ENCODE measurements around the gene FNDC11. TPM values are rescaled to one million over a fixed set of nuclear protein-coding genes. Genes with fewer than 3 reads are reported as not detected.

Gene FNDC11
- total RNA-seq, 1 experiment from 2014 or later = not detected

DNA sequence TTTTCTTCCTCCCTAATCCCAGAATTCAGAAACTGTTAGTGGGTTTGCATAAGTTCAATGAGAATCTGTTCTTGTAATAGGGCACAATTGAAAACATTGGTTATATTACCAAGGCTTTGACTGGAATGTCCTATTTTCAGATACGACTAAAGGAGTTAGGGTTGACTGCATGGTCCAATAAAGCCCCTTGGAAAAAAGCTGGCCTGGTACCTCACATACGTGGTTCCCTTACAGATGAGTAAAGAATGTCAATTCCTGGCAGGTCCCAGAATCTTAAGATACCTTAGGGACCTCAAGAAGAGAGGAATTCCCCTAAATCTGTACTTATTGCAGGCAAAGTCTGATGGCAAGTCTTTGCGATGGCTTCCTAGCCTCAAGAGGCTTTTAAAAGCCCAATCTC lies 28.8 kb upstream of the FNDC11 start:
- no peak for DNase-seq (ENCODE audit: low spot score)

DNA sequence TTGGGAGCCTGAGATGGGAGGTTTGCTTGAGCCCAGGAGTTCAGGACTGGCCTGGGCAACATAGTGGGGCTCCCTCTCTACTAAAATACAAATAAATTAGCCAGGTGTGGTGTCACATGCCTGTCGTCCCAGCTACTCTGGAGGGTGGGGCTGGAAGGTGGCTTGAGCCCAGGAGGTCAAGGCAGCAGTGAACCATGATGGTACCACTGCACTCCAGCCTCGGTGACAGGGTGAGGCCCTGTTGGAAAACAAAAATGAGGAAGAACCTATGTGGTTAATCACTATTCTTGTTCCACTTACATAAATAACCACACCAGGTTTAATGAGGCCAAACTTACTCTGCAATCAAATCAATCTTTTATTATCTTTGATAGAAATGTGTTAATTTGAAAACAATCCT lies 28.0 kb upstream of the FNDC11 start:
- DNase-seq (ENCODE audit: low spot score) = no peak

DNA sequence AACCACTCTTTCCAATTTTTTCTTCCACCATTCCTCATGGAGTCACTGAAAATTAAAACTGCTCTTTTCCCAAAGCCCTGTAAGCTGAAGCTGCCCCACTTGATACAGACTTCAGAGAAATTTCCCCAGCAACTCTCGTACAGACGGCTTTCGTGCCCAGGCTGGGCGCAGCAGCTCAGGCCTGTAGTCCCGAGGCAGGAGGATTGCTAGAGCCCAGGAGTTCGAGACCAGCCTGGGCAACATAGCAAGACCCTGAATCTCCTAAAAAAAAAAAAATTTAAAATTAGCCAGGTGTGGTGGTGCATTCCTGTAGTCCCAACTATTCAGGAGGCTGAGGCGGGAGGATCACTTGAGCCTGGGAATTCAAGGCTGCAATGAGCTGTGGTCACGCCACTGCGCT lies 26.8 kb upstream of the FNDC11 start:
- no peak for DNase-seq (ENCODE audit: low spot score)

DNA sequence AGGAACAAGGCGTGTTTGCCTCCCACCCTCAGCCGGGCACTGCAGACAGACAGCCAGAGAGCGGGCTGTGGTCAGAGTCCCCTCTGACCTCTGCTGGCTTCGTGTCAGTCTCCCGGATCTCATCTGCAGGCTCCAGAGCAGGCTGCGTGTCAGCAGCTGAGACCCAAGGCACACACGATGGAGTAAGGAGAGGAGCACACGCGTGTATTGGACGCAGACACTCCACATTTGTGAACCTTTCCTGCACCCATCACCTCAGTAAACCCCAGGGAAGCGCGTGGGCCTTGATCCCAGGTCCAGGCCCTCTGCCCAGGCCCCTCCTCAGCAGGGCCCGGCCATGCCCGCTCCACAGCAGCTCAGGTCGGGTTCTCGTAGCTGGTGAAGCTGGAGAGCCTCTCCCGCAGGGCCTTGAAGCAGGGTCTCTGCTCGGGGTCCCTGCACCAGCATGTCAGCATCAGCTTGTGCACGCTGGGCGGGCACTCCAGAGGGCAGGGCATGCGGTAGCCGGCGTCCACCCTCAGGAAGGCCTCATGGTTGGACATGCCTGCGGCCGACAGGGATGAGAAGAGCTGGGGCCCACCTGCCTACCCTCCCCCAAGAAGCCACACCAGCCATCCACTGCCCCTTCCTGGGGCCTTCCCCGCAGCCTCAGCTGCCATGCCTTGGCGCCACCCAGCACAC lies 24.6 kb upstream of the FNDC11 start:
- DNase-seq (ENCODE audit: low spot score) = no peak

DNA sequence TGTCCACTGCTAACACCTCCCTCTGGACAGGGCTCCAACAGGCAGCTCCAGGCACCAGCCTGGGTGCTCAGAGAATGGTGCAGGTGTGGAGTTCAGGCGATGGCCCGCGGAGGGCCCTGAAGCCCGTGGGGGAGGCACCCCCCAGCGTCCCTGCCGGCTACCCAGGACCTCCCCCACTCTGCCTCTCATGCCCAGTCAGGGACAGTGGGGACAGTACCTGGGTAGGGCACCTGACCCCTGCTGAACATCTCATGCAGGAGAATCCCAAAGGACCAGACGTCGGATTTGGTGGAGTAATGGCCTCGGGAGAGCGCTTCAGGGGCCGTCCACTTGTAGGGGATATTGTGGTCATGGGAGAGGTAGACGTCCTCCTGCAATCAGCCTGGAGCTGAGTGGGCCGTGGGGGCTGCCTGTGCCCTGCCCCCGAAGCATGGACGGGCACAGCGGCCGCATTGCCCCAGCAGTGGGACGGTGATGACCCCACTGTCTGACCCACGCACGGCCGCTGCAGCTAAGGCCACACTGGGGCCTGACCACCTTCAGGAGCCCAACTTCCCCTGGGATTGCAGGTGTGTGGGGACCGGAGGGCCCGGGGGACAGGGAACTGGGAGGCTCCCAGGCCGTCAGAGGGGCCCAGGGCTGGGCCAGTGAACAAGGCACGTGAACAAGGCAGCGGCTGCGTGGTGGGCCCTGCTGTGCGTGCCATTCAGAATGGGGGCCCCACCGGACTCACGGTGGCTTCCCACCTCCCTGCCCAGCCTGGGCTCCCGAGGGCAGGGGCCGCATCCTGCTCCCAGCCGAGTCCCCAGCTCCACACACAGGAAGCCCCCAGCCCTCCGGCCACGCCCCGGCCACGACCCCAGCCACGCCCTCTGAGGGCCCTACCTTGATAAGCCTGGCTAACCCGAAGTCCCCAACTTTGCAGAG lies 23.8 kb upstream of the FNDC11 start:
- DNase-seq (ENCODE audit: low spot score) = no peak

DNA sequence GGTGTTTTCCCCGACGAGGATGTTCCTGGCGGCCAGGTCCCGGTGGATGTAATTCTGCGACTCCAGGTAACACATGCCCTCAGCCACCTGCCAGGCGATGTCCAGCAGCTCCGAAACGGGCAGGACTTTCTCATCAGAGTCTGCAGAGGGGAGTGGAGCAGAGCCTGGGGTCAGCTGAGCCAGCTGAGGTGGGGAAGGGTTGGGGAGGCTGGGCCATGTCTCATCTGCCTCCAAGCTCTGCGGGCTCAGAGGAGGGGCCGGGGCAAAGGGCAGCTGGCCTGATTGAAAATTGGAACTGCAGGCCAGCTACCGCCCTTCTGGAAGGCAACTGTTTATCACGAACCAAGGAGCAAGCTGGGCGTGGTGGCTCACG lies 23.2 kb upstream of the FNDC11 start:
- DNase-seq (ENCODE audit: low spot score) = no peak

DNA sequence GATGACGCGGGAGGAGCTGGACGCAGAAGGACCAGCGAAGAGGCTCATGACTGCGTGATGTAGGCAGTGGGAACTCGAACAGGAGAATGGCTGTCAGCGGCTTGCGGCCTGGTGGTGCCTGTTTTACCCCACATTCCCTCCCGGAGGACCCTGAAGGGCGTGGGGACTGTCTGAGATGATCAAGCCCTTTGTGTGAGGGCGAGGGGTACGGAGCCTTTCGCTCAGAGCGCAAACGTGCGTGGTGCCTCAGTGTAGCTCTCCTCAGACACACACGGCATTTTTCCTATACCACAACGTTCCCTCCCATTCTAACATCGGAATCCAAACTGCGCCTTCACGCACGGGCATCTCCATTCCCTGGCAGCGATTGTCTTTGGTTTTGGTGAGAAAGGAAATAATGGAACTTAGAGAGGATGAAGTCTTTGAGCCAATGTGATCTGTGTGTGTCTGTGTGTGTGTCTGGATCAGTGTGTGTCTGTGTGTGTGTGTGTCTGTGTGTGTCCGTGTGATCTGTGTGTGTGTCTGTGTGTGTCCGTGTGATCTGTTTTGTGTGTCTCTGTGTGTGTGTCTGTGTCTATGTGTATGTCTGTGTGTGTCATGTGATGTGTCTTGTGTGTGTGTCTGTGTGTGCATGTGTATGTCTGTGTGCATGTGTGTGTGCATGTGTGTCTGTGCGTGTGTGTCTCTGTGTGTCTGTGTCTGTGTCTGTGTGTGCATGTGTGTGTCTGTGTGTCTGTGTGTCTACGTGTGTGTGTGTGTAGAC lies 22.1 kb upstream of the FNDC11 start:
- no peak for DNase-seq (ENCODE audit: low spot score)

DNA sequence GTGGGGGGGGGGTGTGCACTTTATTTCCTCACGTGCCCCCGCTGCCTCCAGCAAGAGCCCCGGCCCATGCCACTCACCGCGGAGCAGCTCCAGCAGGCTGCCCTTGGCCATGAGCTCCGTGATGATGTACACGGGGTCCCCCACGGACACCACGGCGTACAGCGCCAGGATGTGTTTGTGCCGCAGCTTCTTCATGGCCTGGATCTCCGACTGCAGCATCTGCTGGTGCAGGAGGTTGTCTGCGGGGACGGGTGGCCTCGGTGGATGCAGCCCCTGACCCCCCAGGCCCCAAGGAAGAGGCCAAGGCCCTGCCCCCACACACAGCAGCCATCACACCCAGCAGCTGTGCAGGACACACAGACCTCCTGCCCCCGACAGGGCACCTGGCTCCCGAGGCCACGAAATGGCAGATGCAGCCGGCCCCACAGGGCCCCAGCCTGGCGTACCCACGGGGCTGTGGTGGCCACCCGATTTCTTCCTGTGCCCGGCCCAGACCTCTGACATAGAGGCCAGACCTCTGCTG lies 21.4 kb upstream of the FNDC11 start:
- DNase-seq (ENCODE audit: low spot score) = no peak

DNA sequence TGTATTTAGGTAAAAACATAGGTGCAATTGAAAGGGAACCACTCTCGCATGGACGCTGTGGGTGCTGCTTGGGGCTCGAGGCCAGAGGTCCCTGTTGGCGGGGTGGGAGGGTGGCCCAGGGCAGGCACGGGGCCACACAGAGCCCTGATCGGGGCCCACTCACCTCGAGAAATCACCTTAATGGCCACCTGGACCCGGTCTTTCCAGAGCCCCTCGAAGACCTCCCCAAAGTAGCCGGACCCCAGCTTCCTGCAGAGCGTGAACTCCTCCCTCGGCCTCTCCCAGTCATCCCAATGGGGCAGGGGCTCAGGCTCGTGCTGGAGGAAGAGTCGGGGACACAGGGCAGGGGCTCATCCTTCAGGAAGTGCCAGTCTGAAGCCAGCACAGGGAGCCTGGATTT lies 20.6 kb upstream of the FNDC11 start:
- DNase-seq (ENCODE audit: low spot score) = no peak

DNA sequence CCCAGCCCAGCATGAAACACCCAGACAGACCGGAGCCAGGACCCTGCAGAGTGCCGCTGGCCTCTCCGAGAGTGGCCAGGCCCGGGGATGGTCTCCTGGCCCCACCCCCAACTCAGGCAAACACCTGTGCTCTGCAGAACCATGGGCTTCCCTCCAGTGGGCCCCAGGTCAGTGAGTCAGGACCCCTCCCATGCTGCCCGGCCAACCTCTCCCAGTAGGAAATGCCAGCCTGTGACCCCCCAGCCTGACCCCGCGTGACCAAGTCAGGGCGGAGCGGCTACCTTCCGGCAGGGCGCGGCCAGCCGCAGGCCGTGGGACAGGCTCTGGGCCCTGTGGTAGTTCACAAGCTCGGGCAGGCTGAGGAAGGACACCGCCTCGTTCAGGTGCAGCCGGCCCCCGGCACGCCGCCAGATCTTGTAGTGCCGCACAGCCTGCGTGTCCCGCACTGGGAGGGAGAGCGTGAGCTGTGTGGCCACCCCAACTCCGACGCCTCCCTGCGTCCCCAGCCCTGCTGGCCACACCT lies 20.0 kb upstream of the FNDC11 start:
- DNase-seq (ENCODE audit: low spot score) = no peak

DNA sequence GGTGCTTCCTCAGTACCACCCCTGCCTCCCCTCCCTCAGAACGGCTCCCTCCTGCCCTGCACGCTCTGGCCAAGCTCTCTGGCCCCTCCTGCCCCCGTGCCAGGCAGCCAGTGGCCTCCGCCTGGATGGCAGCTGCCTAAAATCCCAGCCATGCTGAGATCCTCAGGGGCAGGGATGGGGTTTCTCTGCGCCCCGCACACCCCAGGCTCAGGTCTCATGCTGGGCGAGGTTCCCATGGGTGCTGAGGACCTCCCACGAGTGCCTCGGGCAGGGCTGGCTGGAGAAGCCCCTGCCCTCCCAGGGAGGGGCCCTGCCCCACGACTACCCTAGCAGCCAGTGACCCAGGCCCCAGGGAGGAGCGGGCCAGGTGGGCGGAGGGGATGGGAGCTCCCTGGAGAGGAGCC lies 19.5 kb upstream of the FNDC11 start:
- DNase-seq (ENCODE audit: low spot score) = no peak

DNA sequence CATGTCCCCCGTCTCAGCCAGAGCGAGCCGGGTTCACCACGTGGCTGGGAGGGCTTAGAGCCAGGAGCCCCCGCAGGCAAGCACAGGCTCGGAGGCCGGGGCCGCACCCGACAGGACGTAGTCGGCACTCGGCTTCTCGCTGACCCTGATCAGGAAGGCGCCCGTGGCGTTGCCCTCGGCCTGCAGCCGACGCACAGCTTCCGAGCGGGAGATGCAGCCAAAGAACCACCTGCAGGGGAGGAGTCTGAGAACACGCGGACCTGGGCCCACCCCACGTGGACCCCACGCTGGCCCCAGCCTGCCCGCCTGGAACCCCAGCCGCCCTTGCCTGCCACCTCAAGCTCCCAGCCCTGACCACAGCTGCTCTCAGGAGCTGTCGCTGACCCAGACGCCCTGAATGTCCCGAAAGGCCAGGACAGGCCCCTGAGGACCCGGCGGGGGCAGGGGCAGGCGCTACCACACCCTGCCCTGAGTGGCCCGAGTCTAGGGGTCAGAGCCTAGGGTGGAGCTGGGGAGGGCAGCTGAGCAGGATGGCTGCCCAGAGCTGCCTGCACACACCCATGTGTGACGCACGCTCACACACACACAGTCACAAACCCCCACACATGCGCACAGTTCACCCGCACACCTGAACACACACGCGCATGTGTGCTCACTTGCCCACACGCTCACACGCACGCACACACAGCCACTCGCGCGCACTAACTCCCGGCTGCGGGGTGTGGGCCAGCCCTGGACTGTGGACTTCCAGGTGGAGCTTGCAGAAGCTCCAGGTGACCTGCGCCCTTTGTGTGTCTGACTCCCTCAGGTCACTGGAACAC lies 18.9 kb upstream of the FNDC11 start:
- no peak for DNase-seq (ENCODE audit: low spot score)

DNA sequence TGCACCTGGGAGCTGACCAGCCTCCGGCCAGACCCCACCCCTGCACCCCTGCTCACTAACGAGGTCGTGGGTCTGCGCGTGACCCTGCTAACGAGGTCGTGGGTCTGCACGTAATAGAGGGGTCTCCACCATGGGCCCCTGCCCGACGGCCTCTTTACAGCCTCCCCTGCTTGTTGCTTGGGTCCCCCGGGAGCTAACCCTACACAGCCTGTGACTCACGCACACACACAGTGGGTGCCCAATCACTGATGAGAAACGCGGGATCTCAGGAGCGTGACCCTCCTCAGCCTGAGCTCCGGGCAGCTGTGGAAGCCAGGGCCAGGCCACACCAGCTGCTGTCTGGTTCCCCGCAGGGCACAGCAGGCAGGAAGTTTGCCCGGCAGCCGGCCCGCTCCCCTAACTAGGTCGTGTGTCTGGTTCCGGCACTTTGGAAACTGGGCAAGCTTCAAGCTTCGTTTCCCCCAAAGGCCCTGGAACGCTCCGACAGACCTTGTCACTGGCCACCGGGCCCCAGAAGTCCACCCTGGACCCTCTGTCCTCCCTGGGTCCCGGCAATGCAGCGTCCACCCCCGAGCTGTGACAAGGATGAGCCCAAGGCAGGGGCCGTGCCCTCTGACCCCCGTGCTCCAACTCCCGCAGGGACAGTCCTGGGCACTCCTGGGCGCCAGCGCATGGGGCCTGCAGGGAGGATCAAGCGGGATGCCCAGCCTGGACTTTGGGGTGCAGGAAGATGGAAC lies 17.6 kb upstream of the FNDC11 start:
- no peak for DNase-seq (ENCODE audit: low spot score)

DNA sequence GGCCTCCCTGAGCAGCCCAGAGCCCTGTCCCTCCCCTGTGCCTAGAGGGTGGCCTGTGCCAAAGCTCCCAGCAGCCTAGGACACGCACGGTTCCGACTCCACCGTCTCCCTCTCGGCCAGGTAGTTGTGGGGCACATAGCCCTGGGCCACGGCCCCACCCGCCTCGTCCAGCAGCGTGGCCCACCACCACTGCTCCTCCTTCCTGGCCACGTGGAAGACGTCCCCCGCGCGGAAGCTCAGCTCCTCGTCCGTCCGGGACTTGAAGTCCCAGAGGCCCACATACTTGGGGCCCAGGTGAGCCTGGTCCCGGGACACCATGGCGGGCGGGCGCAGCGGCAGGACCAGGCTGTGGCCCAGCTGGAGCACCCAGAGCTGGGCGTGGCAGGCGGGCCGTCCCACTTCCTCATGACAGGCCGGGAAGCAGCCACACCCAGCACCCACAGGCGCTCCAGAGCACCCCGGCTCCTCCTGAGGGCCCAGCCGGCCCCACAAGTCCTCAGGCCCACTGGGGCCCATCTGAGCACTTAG lies 16.9 kb upstream of the FNDC11 start, which contains the start of gene PTK6:
PTK6 (minus strand) TSS at position 380 of the 528 bp plus-strand sequence; CDS start at position 318, 62 bp downstream.
- DNase-seq (ENCODE audit: low spot score) = no peak

DNA sequence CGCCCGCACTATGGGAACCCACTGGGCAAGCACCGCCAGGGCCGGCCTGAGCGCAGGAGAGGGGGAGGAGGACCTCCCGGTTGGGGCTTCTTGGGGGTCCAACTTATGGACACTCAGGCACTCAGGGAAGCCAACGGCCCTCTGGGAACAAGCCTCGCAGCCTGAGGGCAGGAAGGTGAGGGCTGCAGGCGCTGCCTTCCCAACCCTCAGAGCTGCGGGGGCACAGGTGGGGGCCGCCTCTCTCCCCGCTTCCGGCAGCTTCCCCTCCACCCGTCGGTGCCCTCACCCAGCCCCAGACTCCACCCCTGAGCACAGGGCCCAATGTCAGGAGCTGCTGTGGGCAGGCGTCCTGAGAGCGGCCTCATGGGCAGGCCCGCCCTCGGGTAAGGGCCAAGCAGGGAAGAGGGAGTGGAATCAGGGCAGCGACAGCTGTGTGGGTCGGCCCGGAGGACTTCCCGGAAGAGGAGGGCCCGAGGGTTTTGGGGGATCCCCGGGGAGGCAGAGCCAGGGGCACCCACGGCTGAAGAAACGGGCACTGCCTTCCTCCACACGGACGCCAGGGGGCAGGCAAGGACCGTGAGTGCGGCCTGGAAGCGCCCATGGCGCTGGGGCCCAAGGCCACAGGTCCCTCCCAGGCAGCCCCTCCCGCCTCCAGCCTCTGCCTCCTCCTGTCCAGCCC lies 16.3 kb upstream of the FNDC11 start:
- DNase-seq (ENCODE audit: low spot score) = peak; percentile 90

DNA sequence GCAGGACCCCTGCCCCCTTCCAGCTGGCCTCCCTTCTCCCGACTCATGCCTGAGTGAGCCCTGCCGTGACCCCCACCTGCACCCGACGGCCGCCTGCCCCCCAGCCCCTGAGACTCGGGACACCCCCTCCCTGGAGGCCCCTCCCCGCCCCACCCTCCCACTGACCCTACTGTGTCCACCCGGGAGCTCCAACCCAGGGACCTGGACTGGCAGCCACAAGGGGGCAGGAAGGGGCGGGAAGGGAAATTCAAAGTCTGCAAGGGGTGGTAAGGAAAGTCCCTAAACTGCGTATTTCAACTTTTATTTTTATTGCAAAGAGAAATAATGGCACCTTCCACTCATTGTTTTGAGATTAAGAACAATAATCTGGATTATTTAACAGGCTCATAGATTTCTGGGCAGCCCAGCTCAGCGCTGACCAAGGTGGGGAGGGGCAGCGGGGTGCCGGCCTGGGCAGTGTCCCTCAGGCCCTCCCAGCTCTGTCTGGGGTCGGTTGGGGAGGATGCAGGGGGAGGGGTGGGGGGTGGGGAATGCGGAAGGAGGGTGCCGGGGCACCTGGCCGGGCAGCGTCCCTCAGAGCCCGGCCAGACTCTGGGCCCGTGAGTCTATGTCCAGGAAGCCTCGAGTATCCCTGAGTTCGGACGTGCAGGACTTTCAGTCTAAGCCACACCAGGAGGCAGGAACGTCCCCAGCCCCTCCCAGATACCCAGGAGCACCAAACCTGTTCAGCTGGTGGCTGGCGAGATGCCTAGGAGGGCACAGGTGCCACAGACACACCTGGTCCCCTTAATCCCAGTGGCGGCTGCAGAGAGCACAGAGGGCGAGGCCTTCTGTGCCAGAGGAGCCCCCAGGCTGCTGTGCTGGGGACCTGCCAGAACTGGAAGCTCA lies 15.5 kb upstream of the FNDC11 start:
- no peak for DNase-seq (ENCODE audit: low spot score)

DNA sequence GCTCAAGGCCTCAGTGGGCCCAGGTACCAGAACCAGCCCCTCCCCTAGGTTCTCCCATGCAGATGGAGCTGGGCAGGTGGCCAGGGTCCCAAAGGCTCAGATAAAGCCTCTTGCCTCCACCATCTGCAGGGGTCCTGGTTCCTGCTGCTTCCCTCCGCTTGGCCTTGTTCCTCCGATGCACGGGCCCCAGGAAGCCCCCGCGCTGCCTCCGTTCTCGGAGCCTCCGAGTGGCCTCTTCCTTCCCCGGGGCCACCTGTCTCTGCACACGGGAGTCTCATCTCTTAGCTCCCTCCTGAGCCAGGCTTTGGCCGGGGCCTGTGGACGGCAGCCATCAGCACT lies 14.9 kb upstream of the FNDC11 start:
- no peak for DNase-seq (ENCODE audit: low spot score)
